CD14-positive monocyte (primary cell): ENCODE results near the gene GLDN. TPM values are rescaled to one million over a fixed set of nuclear protein-coding genes. Genes with fewer than 3 reads are reported as not detected.

ENCODE experiments used
- DNase-seq, 3 donors: peaks; one replicate each; pipeline ENCODE4 v3.0.0-alpha.2; 2011 to 2022
- H2AFZ ChIP-seq: 2 replicates; pipeline ENCODE4 v1.6.0; 2012; ENCODE audit warnings: mild to moderate bottlenecking, low read depth, low read length, inconsistent platforms; ENCODE audit not compliant: insufficient read depth, poor library complexity, severe bottlenecking
- H3K27ac ChIP-seq, 2 donors: 1 replicate in 1 of 2; 2 replicates in 1 of 2; pipeline ENCODE4 v1.5.1; 2012 to 2013; ENCODE audit warnings: low read length in 2 of 2, control low read depth in 1 of 2, inconsistent platforms in 1 of 2, low read depth in 1 of 2, mild to moderate bottlenecking in 1 of 2
- H3K27me3 ChIP-seq, 2 donors: one replicate each; pipeline versions ENCODE4 v1.6.0 to v1.6.1; 2011 to 2013; ENCODE audit warnings: low read length in 2 of 2; ENCODE audit not compliant: control insufficient read depth in 2 of 2, insufficient read depth in 2 of 2
- H3K36me3 ChIP-seq, 2 donors: replicated peaks in 1 of 2; 1 replicate in 1 of 2; 2 replicates in 1 of 2; pipeline versions ENCODE4 v1.5.1 to v1.6.1; 2012 to 2013; ENCODE audit warnings: low read length in 2 of 2, control low read depth in 1 of 2, inconsistent platforms in 1 of 2, mild to moderate bottlenecking in 1 of 2; ENCODE audit not compliant: insufficient read depth in 2 of 2, control insufficient read depth in 1 of 2
- H3K4me1 ChIP-seq, 2 donors: 1 replicate in 1 of 2; 2 replicates in 1 of 2; pipeline versions ENCODE4 v1.5.1 to v1.6.1; 2012 to 2013; ENCODE audit warnings: low read length in 2 of 2, control low read depth in 1 of 2, inconsistent platforms in 1 of 2, mild to moderate bottlenecking in 1 of 2, moderate library complexity in 1 of 2; ENCODE audit not compliant: insufficient read depth in 2 of 2, control insufficient read depth in 1 of 2
- H3K4me2 ChIP-seq: replicated peaks from 2 replicates; pipeline ENCODE3; 2012; ENCODE audit warnings: low read length, moderate library complexity, mild to moderate bottlenecking; ENCODE audit not compliant: poor library complexity, severe bottlenecking; ENCODE audit errors: extremely low read depth
- H3K4me3 ChIP-seq, 3 experiments: fragments of 200-600 bp in 1 of 3; sonication (generic) in 1 of 3; replicated peaks in 1 of 3; 1 replicate in 2 of 3; 2 replicates in 1 of 3; pipeline ENCODE4 v1.5.1; 2011 to 2013; ENCODE audit warnings: low read length in 3 of 3, mild to moderate bottlenecking in 3 of 3, control low read depth in 2 of 3, low read depth in 2 of 3, inconsistent platforms in 1 of 3, moderate library complexity in 1 of 3
- H3K79me2 ChIP-seq: 2 replicates; pipeline ENCODE4 v1.6.0; 2012; ENCODE audit warnings: mild to moderate bottlenecking, control low read depth, inconsistent platforms, low read length, moderate library complexity; ENCODE audit not compliant: insufficient read depth
- H3K9ac ChIP-seq: 2 replicates; pipeline ENCODE4 v1.6.0; 2017; ENCODE audit warnings: low read length, mild to moderate bottlenecking; ENCODE audit not compliant: insufficient read depth, poor library complexity, severe bottlenecking
- H3K9me3 ChIP-seq, 2 donors: replicated peaks in 1 of 2; 1 replicate in 1 of 2; 2 replicates in 1 of 2; pipeline versions ENCODE4 v1.5.1 to v1.6.1; 2012 to 2013; ENCODE audit warnings: low read length in 2 of 2, control low read depth in 1 of 2; ENCODE audit not compliant: control insufficient read depth in 1 of 2, insufficient read depth in 1 of 2
- H4K20me1 ChIP-seq: 2 replicates; pipeline ENCODE4 v1.6.0; 2012; ENCODE audit warnings: mild to moderate bottlenecking, low read length, control low read depth, moderate library complexity; ENCODE audit not compliant: insufficient read depth
- H3K27ac Mint-ChIP-seq, 7 donors: one replicate each; pipeline ENCODE4 v1.8.0; 2020; ENCODE audit warnings: mild to moderate bottlenecking in 7 of 7, mixed read lengths in 7 of 7, moderate library complexity in 6 of 7, inconsistent platforms in 2 of 7
- H3K27me3 Mint-ChIP-seq, 3 donors: one replicate each; pipeline ENCODE4 v1.8.0; 2021 to 2022; ENCODE audit warnings: low read depth in 3 of 3, mild to moderate bottlenecking in 3 of 3, mixed read lengths in 3 of 3, moderate library complexity in 3 of 3, inconsistent platforms in 1 of 3
- H3K36me3 Mint-ChIP-seq, 2 donors: one replicate each; pipeline ENCODE4 v1.8.0; 2020; ENCODE audit warnings: mixed read lengths in 2 of 2, inconsistent platforms in 1 of 2, mild to moderate bottlenecking in 1 of 2
- H3K4me1 Mint-ChIP-seq: one replicate; pipeline ENCODE4 v1.8.0; 2020; ENCODE audit warnings: mild to moderate bottlenecking, mixed read lengths
- H3K4me3 Mint-ChIP-seq, 2 donors: one replicate each; pipeline ENCODE4 v1.8.0; 2020; ENCODE audit warnings: mild to moderate bottlenecking in 2 of 2, mixed read lengths in 2 of 2, moderate library complexity in 1 of 2
- H3K9me3 Mint-ChIP-seq, 7 donors: one replicate each; pipeline ENCODE4 v1.8.0; 2020 to 2022; ENCODE audit warnings: mixed read lengths in 7 of 7, mild to moderate bottlenecking in 6 of 7, moderate library complexity in 6 of 7, inconsistent platforms in 2 of 7
- WGBS: methylation state at CpG from one replicate; pipeline ENCODE4 v1.1.5; 2013; ENCODE audit warnings: missing lambda C conversion rate; ENCODE audit not compliant: insufficient coverage; 5-methylcytosine and 5-hydroxymethylcytosine counted together
- intact Hi-C, 2 donors: fragments of 100-400 bp; cut with micrococcal nuclease; formaldehyde crosslinking; loops; one replicate each; pipeline versions ENCODE4 v1.15.0 to v1.15.1; 2023
- polyA plus RNA-seq, 3 donors: library from polyadenylated mRNA; depleted of rRNA in 1 of 3; unstranded in 2 of 3; stranded (reverse) in 1 of 3; fragments of 300-500 nt in 2 of 3; fragments of >200 nt in 1 of 3; fragmentation: Illumina TruSeq in 2 of 3; gene quantifications; 1 replicate in 2 of 3; 2 replicates in 1 of 3; pipeline ENCODE4 v1.2.3, GENCODE V29; 2012 to 2021
- TF ChIP-seq, protein P1 (sequence below): fragments of 200-600 bp; IDR thresholded peaks from one replicate; pipeline ENCODE4 v1.8.0; 2022; ENCODE audit warnings: antibody characterized with exemption, mild to moderate bottlenecking

GLDN gene
- polyA plus RNA-seq, 3 donors, result 0.04 TPM; not detected in 2

DNA sequence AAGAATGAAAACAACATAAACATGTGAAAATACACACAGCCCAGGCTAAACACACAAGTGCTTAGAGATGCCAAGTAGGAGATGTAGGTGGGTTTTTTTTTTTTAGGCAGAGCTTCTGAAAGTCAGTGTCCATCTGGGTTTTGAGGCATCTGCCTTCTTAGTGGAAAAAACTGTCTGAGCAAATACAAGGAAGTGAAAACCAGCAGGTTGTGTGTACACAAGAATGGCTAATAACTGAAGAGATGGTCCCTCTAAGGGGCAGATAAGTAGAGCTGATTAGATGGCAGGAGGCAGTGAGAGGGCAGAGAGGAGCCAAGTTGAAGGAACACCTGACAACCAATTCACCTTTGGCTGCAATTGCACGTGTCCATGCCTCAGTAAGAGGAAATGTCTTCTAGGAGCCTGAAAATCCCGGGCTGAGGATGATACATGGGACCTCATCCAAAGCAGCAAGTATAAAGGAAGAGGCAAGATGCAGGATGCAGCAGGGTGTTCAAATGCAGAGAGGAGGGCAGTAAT, 37.9 kb upstream of the GLDN start:
- Histone ChIP-seq H3K36me3 (no peaks in the 10 kb centered on the region), H3K9ac (no peak overlapping the region), H3K4me2 (no peak overlapping the region), H2AFZ (no peak overlapping the region), H3K4me3 (no peak overlapping the region), H3K79me2 (no peaks in the 10 kb centered on the region), H3K4me1 (peaks cover 9 to 10% of the 10 kb centered on the region in 2 donors), H3K27me3 (no peaks in the 10 kb centered on the region), H3K27ac (no peak overlapping the region), H4K20me1 (no peaks in the 10 kb centered on the region), H3K9me3 (no peaks in the 10 kb centered on the region)
- Mint-ChIP-seq H3K36me3 (no peaks in the 10 kb centered on the region), H3K4me1 (peaks cover 21% of the 10 kb centered on the region), H3K9me3 (peaks cover 0 to 2% (median 0%) of the 10 kb centered on the region in 7 donors), H3K27ac (no peak overlapping the region), H3K27me3 (peaks cover 3 to 8% (median 5%) of the 10 kb centered on the region in 3 donors), H3K4me3 (no peak overlapping the region)
- intact Hi-C loops, result no loop called here
- 91% methylated on average over 1 of the region's 2 CpGs for WGBS
- TF ChIP-seq, protein P1, sequence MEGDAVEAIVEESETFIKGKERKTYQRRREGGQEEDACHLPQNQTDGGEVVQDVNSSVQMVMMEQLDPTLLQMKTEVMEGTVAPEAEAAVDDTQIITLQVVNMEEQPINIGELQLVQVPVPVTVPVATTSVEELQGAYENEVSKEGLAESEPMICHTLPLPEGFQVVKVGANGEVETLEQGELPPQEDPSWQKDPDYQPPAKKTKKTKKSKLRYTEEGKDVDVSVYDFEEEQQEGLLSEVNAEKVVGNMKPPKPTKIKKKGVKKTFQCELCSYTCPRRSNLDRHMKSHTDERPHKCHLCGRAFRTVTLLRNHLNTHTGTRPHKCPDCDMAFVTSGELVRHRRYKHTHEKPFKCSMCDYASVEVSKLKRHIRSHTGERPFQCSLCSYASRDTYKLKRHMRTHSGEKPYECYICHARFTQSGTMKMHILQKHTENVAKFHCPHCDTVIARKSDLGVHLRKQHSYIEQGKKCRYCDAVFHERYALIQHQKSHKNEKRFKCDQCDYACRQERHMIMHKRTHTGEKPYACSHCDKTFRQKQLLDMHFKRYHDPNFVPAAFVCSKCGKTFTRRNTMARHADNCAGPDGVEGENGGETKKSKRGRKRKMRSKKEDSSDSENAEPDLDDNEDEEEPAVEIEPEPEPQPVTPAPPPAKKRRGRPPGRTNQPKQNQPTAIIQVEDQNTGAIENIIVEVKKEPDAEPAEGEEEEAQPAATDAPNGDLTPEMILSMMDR, result no peak
- DNase-seq, result no peak

DNA sequence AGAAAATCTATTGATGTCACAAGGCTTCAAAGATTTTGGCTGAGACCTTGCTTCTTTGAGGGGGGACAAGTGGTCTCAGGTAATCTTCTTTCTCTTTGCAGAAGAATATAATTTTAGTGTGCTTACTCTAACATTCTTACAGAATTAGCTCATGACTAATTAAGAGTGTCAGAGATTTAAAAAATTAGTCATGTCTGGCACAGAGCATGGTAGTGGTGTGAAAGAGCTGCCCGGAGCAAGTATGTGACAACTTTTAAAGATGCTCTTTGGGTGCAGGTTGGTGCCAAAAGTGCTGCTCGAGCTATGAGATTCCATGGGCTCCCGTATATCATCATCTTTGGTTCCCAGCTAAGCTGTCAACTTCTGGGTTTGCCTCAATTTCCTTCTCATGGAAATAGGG, 34.1 kb upstream of the GLDN start:
- H3K27me3 ChIP-seq, result no peaks in the 10 kb centered on the region
- peaks cover 3 to 11% (median 4%) of the 10 kb centered on the region in 3 donors for H3K27me3 Mint-ChIP-seq
- H3K79me2 ChIP-seq, result no peaks in the 10 kb centered on the region
- peaks cover 9 to 10% of the 10 kb centered on the region in 2 donors for H3K4me1 ChIP-seq
- H3K9me3 Mint-ChIP-seq, result peaks cover 0 to 2% (median 0%) of the 10 kb centered on the region in 7 donors
- no peaks in the 10 kb centered on the region for H3K36me3 Mint-ChIP-seq
- no peak overlapping the region for H2AFZ ChIP-seq
- H3K9ac ChIP-seq, result no peak overlapping the region
- no peaks in the 10 kb centered on the region for H3K36me3 ChIP-seq
- H4K20me1 ChIP-seq, result no peaks in the 10 kb centered on the region
- intact Hi-C loops, result no loop called here
- 100% methylated on average over 2 of the region's 3 CpGs for WGBS
- TF ChIP-seq, protein P1, result no peak
- DNase-seq, result no peak
- no peak overlapping the region for H3K27ac Mint-ChIP-seq
- H3K4me2 ChIP-seq, result no peak overlapping the region
- H3K27ac ChIP-seq, result no peak overlapping the region
- no peak overlapping the region for H3K4me3 ChIP-seq
- no peak overlapping the region for H3K4me3 Mint-ChIP-seq
- H3K9me3 ChIP-seq, result no peaks in the 10 kb centered on the region
- H3K4me1 Mint-ChIP-seq, result peaks cover 23% of the 10 kb centered on the region
